HG02970 (cell line): ENCODE results near the gene MXD3.
"Not testable (repeated sequence)": the region's sequence is repeated elsewhere in the genome, so short reads cannot be mapped to it uniquely, and the experiment has no call there.

ENCODE experiments used
- ATAC-seq: cut with Tn5 transposase; IDR thresholded peaks from one replicate; pipeline ENCODE4 v1.9.1; 2021; ENCODE audit warnings: mild to moderate bottlenecking, moderate library complexity, moderate number of reproducible peaks; ENCODE audit not compliant: unreplicated experiment, low FRiP score

Gene MXD3

DNA sequence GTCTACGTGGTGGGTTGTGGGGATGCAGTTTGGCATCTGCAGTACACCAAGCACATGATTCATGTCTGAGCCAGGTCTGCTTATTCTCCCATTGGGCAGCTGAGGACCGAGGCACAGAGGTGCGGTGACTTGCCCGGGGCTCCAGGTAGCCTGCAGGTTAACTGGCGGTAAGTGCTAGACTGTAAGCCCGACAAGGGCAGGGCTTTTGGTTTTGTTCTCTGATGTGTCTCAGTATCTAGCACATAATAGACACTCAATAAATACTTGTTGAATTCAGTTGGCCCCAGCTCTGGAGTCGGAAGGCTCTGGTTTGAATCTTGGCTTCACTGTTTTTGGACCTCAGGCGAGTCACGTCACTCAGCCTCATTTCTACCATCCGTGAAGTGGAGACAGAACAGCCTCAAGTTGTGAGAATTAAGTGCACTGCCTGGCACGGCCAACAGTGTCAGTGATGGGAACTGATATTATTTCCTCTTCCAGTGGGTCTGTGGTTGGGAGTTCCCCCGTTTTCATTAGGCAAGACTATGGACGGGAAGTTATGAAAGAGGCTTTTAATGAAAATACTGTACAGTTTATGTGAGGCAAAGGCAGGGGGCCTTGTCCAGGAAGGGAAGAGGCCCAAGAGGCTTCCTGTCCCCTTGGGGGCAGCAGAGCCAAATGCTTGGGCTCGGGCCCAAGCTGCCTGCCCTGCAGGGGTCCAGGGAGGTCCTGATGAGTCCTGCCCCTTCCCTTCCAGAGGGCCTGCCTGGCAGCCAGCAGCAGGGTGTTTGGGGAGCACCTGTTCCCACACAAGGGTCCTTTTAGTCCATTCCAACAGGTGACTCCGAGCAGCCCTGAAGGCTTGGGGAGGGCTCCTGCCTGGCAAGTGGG lies 4.8 kb downstream of the MXD3 start:
- ATAC-seq, result no peak

DNA sequence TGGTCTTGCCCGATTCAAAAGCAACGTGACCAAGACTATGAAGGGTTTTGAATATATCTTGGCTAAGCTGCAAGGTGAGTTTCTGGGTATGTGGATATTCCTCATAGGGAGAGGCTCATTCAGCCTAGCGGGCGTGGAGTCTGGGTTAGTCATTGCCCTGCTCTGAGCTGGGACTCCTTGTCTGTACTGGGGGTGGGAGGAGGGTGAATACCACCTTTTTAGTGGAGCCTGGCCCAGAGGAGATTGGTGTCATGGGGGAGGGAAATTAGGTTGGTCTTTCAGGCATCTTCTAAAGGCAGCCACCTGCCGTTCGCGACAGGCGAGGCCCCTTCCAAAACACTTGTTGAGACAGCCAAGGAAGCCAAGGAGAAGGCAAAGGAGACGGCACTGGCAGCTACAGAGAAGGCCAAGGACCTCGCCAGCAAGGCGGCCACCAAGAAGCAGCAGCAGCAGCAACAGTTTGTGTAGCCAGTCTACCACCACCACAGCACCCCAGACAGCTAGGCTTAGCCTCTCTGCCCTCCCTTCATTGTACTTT lies 5.5 kb downstream of the MXD3 start:
- ATAC-seq, result not testable (repeated sequence)

- no peak for ATAC-seq
Measured at GRCh38 chr5:177304392-177305119, 7.1 kb downstream of the MXD3 start.

DNA sequence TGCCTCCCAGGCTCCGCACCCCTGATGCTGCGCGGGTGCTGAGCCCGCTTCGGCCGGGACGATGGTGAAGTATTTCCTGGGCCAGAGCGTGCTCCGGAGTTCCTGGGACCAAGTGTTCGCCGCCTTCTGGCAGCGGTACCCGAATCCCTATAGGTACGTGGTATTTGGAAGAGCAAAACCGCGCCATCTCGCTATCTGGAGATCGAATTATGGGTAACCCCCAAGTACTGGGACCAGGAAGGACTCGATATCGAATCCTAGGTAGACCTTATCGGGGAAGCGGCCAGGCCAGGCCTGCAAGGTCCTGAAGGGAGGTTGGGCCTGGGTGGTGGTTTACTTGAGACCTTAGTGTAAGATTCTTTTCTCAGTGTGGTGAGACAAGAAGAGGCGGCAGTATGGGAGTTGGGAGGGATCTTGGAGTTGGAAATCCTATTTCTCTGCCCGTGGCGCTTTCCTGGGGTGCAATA lies 7.7 kb downstream of the MXD3 start:
- ATAC-seq, result peak; percentile 3

DNA sequence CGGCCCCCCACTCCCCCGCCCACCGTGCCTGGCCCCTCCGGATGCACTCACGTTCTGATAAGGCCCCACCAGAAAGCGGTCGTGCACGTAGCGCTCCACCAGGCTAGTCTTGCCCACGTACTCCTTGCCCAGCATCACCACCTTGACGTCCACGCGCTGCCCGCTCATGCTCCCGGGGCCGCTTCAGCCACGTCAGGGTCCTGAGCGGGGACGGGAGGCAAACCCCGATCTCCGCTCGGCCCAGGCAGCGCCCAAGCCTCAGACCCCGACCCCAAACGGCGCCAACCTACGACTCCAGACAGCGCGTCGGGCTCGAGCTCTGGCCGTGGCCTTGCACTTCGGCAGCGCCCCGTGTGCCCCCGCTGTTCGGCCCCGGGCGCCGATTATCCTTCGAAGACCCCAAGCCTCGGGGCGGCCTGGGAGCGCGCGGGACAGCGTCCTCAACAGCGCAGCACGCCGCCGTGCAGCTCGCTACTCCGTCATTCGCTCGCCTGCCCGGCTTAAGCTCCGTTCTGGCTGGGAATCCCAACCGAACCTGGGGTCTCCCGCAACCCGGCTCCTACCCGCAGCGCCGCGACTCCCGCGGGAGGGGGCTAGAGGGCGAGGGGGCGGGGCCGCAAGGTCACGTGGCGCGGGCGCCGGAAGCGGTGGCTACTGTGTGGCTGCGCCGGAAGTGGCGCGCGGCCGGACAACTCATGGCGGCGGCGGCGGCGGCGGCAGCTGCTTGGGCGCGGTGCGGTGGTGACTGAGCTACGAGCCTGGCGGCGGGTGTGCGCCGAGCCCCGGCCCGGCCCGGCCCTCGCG lies 8.4 kb downstream of the MXD3 start, which contains the start of the genes PRELID1 and RAB24:
TSS of gene PRELID1 (plus strand) at position 679 of the 804 bp plus-strand sequence. CDS start 187 bp downstream, outside the sequence.
TSS of gene RAB24 (minus strand) at position 599 of the 804 bp plus-strand sequence. CDS start at position 168, 431 bp downstream.
- peak; percentile 63 for ATAC-seq

GRCh38 chr5:177302354-177303110 lies 9.2 kb downstream of the MXD3 start:
- ATAC-seq, result no peak

DNA sequence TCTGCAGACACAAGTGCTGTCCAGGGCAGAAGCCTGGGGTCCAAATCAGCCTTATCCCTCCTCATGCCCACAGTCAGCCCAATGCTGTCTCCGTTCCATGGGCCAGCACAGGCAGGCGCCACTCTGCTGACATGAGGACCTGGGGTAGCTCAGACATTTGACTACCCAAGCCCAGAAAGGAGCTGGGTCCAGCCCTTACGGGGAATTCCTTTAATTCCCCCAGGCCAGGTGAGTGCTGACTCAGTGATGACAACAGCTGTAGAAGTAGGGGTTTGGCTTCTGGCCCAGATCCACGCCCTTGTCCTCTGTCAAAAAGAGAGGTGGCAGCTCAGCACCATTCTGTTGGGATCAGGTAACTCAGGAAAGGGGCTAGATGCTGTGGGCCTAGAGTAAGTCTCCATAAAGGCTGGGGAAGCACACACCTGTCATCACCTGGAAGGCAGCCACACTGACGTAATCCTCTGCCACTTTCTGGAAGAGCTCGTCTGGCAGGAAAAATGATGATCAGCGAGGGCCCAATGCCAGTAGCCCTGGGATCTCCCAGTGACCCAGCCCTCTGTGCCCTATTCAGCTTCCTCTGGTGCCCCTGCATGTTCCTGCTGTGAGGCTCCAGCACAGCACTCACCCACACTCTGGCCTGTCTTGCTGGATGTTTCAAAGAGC lies 10.1 kb downstream of the MXD3 start:
- no peak for ATAC-seq

DNA sequence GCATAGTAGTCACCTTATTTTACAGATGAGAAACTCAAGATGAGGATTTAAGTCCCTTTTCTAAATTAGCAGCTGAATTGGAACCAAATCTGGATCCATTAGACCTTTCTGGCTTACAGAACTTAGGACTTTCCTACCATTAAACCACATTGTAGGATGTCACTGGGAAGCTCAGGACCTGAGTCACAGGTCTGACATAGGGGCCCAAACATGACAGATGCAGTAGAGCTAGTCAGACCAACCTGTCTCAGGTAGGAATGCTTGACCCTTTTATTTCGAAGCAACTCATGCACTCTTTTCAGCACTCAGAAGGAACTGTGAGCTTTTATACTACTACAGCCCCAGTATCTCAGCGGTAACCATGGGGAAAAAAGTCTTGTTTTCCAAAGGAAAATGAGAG lies 10.7 kb downstream of the MXD3 start:
- ATAC-seq, result no peak

GRCh38 chr5:177300236-177300880 lies 11.3 kb downstream of the MXD3 start:
- ATAC-seq, result no peak

- ATAC-seq, result no peak
Measured at GRCh38 chr5:177299697-177300096, 12.0 kb downstream of the MXD3 start.

DNA sequence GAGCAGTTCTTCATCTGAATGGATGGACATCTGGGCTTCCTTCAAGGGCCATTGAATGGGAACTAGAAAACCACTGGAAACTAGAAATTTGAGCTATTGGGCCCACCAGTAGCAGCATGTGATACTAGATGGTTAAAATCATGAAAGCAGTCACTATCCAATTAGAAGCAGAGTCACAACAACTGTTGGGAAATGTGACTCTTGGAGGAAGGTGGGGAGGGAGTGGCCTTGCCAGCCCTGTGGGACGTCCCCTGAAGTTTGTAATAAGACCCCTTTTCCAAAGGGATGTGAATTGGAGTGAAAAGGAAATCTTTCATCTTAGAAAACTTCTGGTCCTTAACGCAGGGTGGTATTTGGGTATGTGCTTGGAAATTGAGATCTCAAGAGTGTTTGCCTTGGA lies 13.8 kb downstream of the MXD3 start:
- ATAC-seq, result no peak

DNA sequence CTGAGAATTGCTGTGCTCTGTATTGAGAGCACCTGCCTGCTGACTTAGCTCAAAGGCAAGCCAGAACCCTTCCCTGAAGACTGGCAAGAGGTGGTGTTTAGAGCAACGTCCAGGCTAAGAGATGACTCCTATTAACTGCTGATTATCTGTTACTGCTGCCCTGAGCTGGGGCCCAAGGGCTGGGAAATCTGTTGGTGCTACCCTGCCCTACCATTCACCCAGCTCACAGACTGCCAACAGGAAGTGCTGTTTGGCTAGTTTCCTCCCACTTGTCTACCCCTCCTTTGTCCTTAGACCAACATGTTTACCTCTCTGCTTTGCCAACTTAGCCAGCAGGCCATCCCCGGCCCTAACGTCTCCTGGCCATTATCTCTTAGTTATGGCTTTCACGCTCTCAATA lies 15.1 kb downstream of the MXD3 start:
- ATAC-seq, result no peak

DNA sequence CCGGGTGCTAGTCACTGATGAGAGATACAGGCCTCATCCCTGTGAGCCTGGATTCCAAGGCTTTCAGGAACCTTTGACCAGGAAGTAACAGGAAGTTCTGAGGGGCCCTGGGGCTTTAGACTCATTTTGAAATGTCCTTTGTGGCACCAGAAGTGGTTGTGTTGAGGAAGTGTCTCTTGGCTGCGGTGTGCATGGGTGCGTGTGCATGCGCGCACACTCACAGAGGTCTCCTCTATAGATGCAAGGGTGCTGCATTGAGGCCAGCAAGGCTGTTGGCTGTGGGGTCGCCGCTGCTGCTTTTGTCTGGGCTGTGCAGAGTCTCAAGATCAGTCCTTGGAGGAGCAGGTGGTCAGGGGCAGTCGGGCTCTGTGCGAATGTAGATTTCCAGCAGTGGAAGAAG lies 15.8 kb downstream of the MXD3 start:
- no peak for ATAC-seq

DNA sequence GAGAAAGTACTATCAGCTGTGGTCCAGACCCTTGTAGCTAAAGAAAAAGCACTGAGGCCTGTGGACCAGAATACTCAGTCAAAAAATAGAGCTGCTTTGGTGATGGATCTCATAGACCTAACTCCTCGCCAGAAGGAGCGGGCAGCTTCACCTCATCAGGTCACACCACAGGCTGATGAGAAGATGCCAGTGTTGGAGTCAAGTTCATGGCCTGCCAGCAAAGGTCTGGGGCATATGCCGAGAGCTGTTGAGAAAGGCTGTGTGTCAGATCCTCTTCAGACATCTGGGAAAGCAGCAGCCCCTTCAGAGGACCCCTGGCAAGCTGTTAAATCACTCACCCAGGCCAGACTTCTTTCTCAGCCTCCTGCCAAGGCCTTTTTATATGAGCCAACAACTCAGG lies 17.1 kb downstream of the MXD3 start:
- ATAC-seq, result no peak

DNA sequence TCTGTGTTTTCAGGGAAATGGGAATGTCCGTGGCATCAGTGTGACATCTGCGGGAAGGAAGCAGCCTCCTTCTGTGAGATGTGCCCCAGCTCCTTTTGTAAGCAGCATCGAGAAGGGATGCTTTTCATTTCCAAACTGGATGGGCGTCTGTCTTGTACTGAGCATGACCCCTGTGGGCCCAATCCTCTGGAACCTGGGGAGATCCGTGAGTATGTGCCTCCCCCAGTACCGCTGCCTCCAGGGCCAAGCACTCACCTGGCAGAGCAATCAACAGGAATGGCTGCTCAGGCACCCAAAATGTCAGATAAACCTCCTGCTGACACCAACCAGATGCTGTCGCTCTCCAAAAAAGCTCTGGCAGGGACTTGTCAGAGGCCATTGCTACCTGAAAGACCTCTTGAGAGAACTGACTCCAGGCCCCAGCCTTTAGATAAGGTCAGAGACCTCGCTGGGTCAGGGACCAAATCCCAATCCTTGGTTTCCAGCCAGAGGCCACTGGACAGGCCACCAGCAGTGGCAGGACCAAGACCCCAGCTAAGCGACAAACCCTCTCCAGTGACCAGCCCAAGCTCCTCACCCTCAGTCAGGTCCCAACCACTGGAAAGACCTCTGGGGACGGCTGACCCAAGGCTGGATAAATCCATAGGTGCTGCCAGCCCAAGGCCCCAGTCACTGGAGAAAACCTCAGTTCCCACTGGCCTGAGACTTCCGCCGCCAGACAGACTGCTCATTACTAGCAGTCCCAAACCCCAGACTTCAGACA lies 17.7 kb downstream of the MXD3 start:
- ATAC-seq, result no peak

GRCh38 chr5:177291735-177292134 lies 20.0 kb downstream of the MXD3 start:
- no peak for ATAC-seq

GRCh38 chr5:177290816-177291596 lies 20.7 kb downstream of the MXD3 start:
- no peak for ATAC-seq
